Spleen (tissue), 7 donors: ENCODE data around the gene TSC22D3.

Experiments
- CTCF ChIP-seq, 11 experiments: fragments of 200-600 bp in 7 of 11; fragments of 450-650 bp in 4 of 11; sonication (generic) in 4 of 11; IDR thresholded peaks in 8 of 11; conservative IDR thresholded peaks in 3 of 11; 1 replicate in 7 of 11; 2 replicates in 4 of 11; pipeline versions ENCODE4 v1.4.0 to v1.8.0; 2016 to 2021; ENCODE audit warnings: antibody characterized with exemption in 11 of 11, inconsistent platforms in 4 of 11, mild to moderate bottlenecking in 1 of 11
- POLR2AphosphoS5 ChIP-seq, 3 donors: sonication (generic); formaldehyde crosslinking; IDR thresholded peaks; one replicate each; pipeline ENCODE4 v1.5.1; 2017; ENCODE audit warnings: antibody characterized with exemption in 3 of 3
- donor health status: DM: no; HTN: no; CAD: no; lungs with moderate emphysema.
- donor health status: DM: no; HTN: no; CAD: no.
- donor health status: DM: no; HTN: no; CAD: no.

- no peak for TF ChIP-seq CTCF (IDR thresholded peaks at IDR 0.05 in 8 of 11, conservative IDR thresholded peaks at IDR 0.05 in 3 of 11)
- TF ChIP-seq POLR2AphosphoS5 (IDR thresholded peaks at IDR 0.05), result no peak
These were observed 66.8 kb downstream of the TSC22D3 start for GRCh38 chrX:107708762-107709161.
